Panc1 (cell line): ENCODE measurements around the gene AP5S1. TPM values are rescaled to one million over a fixed set of nuclear protein-coding genes. Genes with fewer than 3 reads are reported as not detected.
A peak's percentile ranks its signal among the peaks of the same experiment; 100 is the strongest.

ENCODE experiments used
- ATAC-seq: fragments of 200-7000 bp; cut with Tn5 transposase; 2 replicates; pipeline ENCODE4 v1.9.1; 2020; ENCODE audit warnings: mild to moderate bottlenecking, moderate library complexity
- BruUV-seq: library from RNA; stranded (reverse); fragments of 400-500 nt; replicated peaks from 2 replicates; lab custom pipeline; 2021; lab: Mats Ljungman, UMichigan
- CTCF ChIA-PET: fragments of 300-600 bp; sonication (Branson Sonifier 250); formaldehyde crosslinking; loops from one replicate; lab custom pipeline; 2022; ENCODE audit warnings: antibody characterized with exemption; lab: Charles Lee
- POLR2A ChIA-PET: fragments of 300-600 bp; sonication (Branson Sonifier 250); formaldehyde crosslinking; loops from one replicate; lab custom pipeline; 2022; ENCODE audit warnings: antibody characterized with exemption; lab: Charles Lee
- DNase-seq: peaks from one replicate; pipeline ENCODE4 v3.0.0-alpha.2; 2010; ENCODE audit warnings: low read depth, low spot score
- H3K27ac ChIP-seq: 2 replicates; pipeline ENCODE4 v1.5.1; 2011; ENCODE audit warnings: mild to moderate bottlenecking, low read length, inconsistent platforms
- H3K27me3 ChIP-seq: fragments of 200-500 bp; sonication (Bioruptor generic); 2 replicates; pipeline ENCODE4 v1.6.0; 2014; ENCODE audit warnings: low read length, inconsistent platforms; ENCODE audit not compliant: control insufficient read depth, insufficient read depth
- H3K36me3 ChIP-seq: fragments of 200-500 bp; sonication (Bioruptor generic); 2 replicates; pipeline ENCODE4 v1.5.1; 2014; ENCODE audit warnings: inconsistent platforms, mild to moderate bottlenecking, low read length, moderate library complexity; ENCODE audit not compliant: control insufficient read depth, insufficient read depth
- H3K4me1 ChIP-seq: 2 replicates; pipeline ENCODE4 v1.5.1; 2011; ENCODE audit warnings: inconsistent platforms, mild to moderate bottlenecking, low read length, moderate library complexity; ENCODE audit not compliant: control insufficient read depth, insufficient read depth
- H3K4me3 ChIP-seq, 2 experiments: 2 replicates each; pipeline ENCODE4 v1.5.1; 2011 to 2012; ENCODE audit warnings: low read depth in 2 of 2, low read length in 2 of 2, mild to moderate bottlenecking in 2 of 2, inconsistent platforms in 1 of 2, moderate library complexity in 1 of 2
- H3K9me3 ChIP-seq: fragments of 200-500 bp; sonication (Bioruptor generic); 2 replicates; pipeline ENCODE4 v1.5.1; 2014; ENCODE audit warnings: low read depth, mild to moderate bottlenecking, inconsistent platforms, low read length, moderate library complexity; ENCODE audit not compliant: control insufficient read depth, insufficient read depth
- CTCF ChIP-seq: fragments of 450-650 bp; IDR thresholded peaks from 2 replicates; pipeline ENCODE4 v1.5.1; 2017; ENCODE audit warnings: mild to moderate bottlenecking
- POLR2AphosphoS5 ChIP-seq: IDR thresholded peaks from 2 replicates; pipeline ENCODE4 v1.6.1; 2012; ENCODE audit warnings: mild to moderate bottlenecking, low read depth, low read length, moderate library complexity
- REST ChIP-seq, 2 experiments: IDR thresholded peaks; 2 replicates each; pipeline ENCODE4 v1.6.1; 2011 to 2012; ENCODE audit warnings: low read depth in 2 of 2, control low read depth in 1 of 2, low read length in 1 of 2, mild to moderate bottlenecking in 1 of 2, moderate library complexity in 1 of 2; ENCODE audit not compliant: insufficient read depth in 1 of 2
- SIN3A ChIP-seq: IDR thresholded peaks from 2 replicates; pipeline ENCODE4 v1.6.1; 2012; ENCODE audit warnings: low read depth, mild to moderate bottlenecking, low read length, moderate library complexity, borderline replicate concordance; ENCODE audit not compliant: insufficient read depth
- TCF7L2 ChIP-seq: IDR thresholded peaks from 2 replicates; pipeline ENCODE4 v1.6.1; 2011; ENCODE audit warnings: mild to moderate bottlenecking, low read depth, low read length, inconsistent platforms
- in situ Hi-C: cut with HindIII; loops from 2 replicates; pipeline ENCODE4 v1.10.0; 2016; ENCODE audit warnings: low sequenced_read_pairs, low pct_unique_long_range_greater_than_20kb
- intact Hi-C: fragments of 100-400 bp; cut with micrococcal nuclease; formaldehyde crosslinking; loops from one replicate; pipeline ENCODE4 v1.10.0; 2022; ENCODE audit not compliant: unreplicated experiment
- total RNA-seq: library from RNA; stranded (reverse); gene quantifications from one replicate; pipeline ENCODE4 v1.2.1, GENCODE V29; 2021; ENCODE audit not compliant: unreplicated experiment

AP5S1 gene
- total RNA-seq, 1 experiment from 2014 or later = 23.1 TPM

DNA sequence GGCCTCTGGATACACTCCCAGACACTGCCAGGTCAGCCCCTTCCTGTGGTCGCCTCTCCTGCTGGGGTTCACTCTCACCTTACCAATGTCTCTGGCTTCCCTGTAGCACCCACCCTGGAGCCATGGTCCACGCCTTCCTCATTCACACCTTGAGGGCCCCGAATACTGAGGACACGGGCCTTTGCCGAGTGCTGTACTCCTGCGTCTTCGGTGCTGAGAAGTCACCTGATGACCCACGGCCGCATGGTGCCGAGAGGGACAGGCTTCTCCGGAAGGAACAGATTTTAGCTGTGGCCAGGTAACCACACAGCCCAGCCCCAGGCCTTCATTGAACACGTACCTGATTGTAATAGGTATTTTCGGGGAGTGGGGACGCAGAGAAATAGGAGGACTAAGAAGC, 1.6 kb downstream of the AP5S1 start:
- no peaks in the 10 kb centered on the region for H3K9me3 ChIP-seq
- H3K4me3 ChIP-seq = no peak overlapping the region
- intact Hi-C loops = loop anchor here (2.0 kb wide), 1 partner anchor 33 kb away; no protein-coding TSS in a partner anchor
- ATAC-seq = no peak
- CTCF ChIA-PET = interaction anchor here (1.7 to 1.9 kb wide), 2 partner anchors 33 to 41 kb away, joined by 6 to 7 read pairs; partner anchors contain the start of gene SPEF1
- BruUV-seq = no TSS peak
- 0 out of 2 replicates have a peak overlapping the region, but pooled peaks have one; percentile 14 for H3K27ac ChIP-seq
- H3K36me3 ChIP-seq = 0 out of 2 replicates have a peak, but pooled peaks cover 4% of the 10 kb centered on the region
- no peak for TF ChIP-seq TCF7L2
- TF ChIP-seq REST (IDR thresholded peaks at IDR 0.05; ENCODE audit: insufficient read depth in 1 of 2, low read depth in 2 of 2, low read length in 1 of 2) = no peak
- no peak for TF ChIP-seq SIN3A
- TF ChIP-seq CTCF = no peak
- TF ChIP-seq POLR2AphosphoS5 = no peak
- POLR2A ChIA-PET = interaction anchor here (0.6 kb wide), 1 partner anchor 662 kb away, joined by 8 read pairs; the partner anchor contains the start of genes FASTKD5 and UBOX5
- no peaks in the 10 kb centered on the region for H3K27me3 ChIP-seq
- H3K4me1 ChIP-seq = peaks cover 19% of the 10 kb centered on the region
- DNase-seq = no peak
- in situ Hi-C loops = no loop called here

DNA sequence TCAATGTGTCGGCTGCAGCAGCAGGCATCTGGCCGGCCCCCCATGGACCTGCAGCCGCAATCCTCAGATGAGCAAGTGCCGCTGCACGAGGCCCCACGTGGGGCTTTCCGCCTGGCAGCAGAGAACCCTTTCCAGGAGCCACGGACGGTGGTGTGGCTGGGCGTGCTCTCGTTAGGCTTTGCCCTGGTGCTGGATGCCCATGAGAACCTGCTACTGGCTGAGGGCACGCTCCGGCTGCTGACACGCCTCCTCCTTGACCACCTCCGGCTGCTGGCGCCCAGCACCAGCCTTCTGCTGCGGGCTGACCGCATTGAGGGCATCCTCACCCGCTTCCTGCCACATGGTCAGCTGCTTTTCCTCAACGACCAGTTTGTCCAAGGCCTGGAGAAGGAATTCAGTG, 3.5 kb downstream of the AP5S1 start:
- ChIA-PET POLR2A (no interaction called here), CTCF (no interaction called here)
- Histone ChIP-seq H3K4me3 (no peak overlapping the region), H3K27me3 (no peaks in the 10 kb centered on the region), H3K36me3 (0 out of 2 replicates have a peak, but pooled peaks cover 4% of the 10 kb centered on the region), H3K27ac (no peak overlapping the region), H3K4me1 (peaks cover 10% of the 10 kb centered on the region), H3K9me3 (no peaks in the 10 kb centered on the region)
- ATAC-seq (no peak), DNase-seq (no peak)
- TF ChIP-seq TCF7L2 (no peak), CTCF (no peak), SIN3A (no peak), POLR2AphosphoS5 (no peak), REST (IDR thresholded peaks at IDR 0.05; ENCODE audit: insufficient read depth in 1 of 2, low read depth in 2 of 2, low read length in 1 of 2) (no peak)
- BruUV-seq = no TSS peak
- intact Hi-C loops (no loop called here), in situ Hi-C loops (no loop called here)
